LNCAP (cell line): Measurements from ENCODE around the gene DNAH1.

ENCODE experiments used
- CTCF ChIP-seq: fragments of 450-650 bp; IDR thresholded peaks from 2 replicates; pipeline ENCODE4 v1.5.1; 2017; ENCODE audit warnings: mild to moderate bottlenecking

Gene DNAH1

GRCh38 chr3:52294320-52295150 lies 21.6 kb upstream of the DNAH1 start:
- no peak for TF ChIP-seq CTCF

- TF ChIP-seq CTCF, result no peak
These were observed 20.4 kb upstream of the DNAH1 start for GRCh38 chr3:52295671-52296208.

GRCh38 chr3:52297242-52298148 lies 18.6 kb upstream of the DNAH1 start:
- TF ChIP-seq CTCF, result no peak

GRCh38 chr3:52298149-52299098 lies 17.7 kb upstream of the DNAH1 start:
- TF ChIP-seq CTCF, result no peak

- TF ChIP-seq CTCF, result no peak
These were observed 16.8 kb upstream of the DNAH1 start for GRCh38 chr3:52299247-52299878.

- TF ChIP-seq CTCF, result no peak
These were observed 16.1 kb upstream of the DNAH1 start for GRCh38 chr3:52299879-52300611.
